AG04449 (cell line): ENCODE results near the gene RPL12.

Source experiments
- CTCF ChIA-PET: fragments of 350-600 bp; formaldehyde crosslinking; extraction: SDS; loops from one replicate; lab custom pipeline; 2021; ENCODE audit warnings: antibody characterized with exemption; lab: Yijun Ruan, JAX
- POLR2A ChIA-PET: fragments of 400-600, 350-600 bp; formaldehyde crosslinking; extraction: SDS; loops from one replicate; lab custom pipeline; 2020; ENCODE audit warnings: antibody characterized with exemption, inconsistent platforms; lab: Yijun Ruan, JAX
- DNase-seq: peaks from one replicate; pipeline ENCODE4 v3.0.0-alpha.2; 2010; ENCODE audit warnings: low read depth, low spot score
- H3K4me3 ChIP-seq: 2 replicates; pipeline ENCODE4 v1.5.1; 2011; ENCODE audit warnings: low read depth, mild to moderate bottlenecking, control low read depth, low read length
- TF ChIP-seq, protein P1 (sequence below): IDR thresholded peaks from one replicate; pipeline ENCODE4 v1.5.1; 2011; ENCODE audit warnings: mild to moderate bottlenecking, moderate library complexity, low read length, control low read depth, inconsistent platforms; ENCODE audit not compliant: insufficient read depth; ENCODE audit errors: missing control alignments

Gene RPL12

DNA sequence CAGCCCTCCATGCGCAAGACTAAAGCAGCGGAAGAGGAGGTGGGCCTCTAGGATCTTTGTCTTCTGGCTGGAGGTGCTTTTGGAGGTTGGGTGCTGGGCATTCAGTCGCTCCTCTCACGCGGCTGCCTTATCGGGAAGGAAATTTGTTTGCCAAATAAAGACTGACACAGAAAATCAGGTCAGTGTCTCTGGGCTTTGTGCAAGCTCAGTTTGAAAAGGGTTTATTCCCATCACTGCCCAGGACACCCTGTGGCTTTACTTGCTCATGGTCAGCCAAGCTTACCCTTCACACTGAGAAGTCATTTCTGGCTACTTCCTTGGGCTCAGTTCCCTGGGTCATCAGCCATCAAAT lies 43.7 kb downstream of the RPL12 start:
- TF ChIP-seq, protein P1, sequence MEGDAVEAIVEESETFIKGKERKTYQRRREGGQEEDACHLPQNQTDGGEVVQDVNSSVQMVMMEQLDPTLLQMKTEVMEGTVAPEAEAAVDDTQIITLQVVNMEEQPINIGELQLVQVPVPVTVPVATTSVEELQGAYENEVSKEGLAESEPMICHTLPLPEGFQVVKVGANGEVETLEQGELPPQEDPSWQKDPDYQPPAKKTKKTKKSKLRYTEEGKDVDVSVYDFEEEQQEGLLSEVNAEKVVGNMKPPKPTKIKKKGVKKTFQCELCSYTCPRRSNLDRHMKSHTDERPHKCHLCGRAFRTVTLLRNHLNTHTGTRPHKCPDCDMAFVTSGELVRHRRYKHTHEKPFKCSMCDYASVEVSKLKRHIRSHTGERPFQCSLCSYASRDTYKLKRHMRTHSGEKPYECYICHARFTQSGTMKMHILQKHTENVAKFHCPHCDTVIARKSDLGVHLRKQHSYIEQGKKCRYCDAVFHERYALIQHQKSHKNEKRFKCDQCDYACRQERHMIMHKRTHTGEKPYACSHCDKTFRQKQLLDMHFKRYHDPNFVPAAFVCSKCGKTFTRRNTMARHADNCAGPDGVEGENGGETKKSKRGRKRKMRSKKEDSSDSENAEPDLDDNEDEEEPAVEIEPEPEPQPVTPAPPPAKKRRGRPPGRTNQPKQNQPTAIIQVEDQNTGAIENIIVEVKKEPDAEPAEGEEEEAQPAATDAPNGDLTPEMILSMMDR = no peak
- H3K4me3 ChIP-seq = no peak overlapping the region
- CTCF ChIA-PET = interaction anchor here (0.8 kb wide), 2 partner anchors 8 to 10 kb away, joined by 3 to 4 read pairs; partner anchors contain the start of gene SLC2A8
- no peak for DNase-seq
- POLR2A ChIA-PET = no interaction called here

DNA sequence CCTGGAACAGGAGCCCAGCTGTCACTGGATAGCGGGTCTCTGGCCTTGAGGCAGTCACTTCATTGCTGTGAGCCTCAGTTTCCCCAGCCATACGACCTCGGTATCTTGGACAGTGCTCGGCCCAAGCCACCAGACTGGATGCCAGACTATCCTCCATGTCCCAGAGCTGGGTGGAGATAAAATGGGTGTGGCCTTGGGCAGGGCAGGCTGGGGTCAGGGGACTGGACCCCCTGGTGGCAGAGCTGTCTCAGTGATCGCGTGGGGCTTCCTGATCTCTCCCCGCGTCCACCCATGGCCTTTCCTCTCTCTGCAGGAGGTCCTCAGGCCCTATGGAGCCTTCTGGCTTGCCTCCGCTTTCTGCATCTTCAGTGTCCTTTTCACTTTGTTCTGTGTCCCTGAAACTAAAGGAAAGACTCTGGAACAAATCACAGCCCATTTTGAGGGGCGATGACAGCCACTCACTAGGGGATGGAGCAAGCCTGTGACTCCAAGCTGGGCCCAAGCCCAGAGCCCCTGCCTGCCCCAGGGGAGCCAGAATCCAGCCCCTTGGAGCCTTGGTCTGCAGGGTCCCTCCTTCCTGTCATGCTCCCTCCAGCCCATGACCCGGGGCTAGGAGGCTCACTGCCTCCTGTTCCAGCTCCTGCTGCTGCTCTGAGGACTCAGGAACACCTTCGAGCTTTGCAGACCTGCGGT lies 44.3 kb downstream of the RPL12 start:
- ChIA-PET POLR2A (no interaction called here), CTCF (interaction anchor here (0.8 kb wide), 2 partner anchors 9 to 10 kb away, joined by 3 to 4 read pairs; partner anchors contain the start of gene SLC2A8)
- H3K4me3 ChIP-seq = no peak overlapping the region
- TF ChIP-seq, protein P1 = no peak
- no peak for DNase-seq

DNA sequence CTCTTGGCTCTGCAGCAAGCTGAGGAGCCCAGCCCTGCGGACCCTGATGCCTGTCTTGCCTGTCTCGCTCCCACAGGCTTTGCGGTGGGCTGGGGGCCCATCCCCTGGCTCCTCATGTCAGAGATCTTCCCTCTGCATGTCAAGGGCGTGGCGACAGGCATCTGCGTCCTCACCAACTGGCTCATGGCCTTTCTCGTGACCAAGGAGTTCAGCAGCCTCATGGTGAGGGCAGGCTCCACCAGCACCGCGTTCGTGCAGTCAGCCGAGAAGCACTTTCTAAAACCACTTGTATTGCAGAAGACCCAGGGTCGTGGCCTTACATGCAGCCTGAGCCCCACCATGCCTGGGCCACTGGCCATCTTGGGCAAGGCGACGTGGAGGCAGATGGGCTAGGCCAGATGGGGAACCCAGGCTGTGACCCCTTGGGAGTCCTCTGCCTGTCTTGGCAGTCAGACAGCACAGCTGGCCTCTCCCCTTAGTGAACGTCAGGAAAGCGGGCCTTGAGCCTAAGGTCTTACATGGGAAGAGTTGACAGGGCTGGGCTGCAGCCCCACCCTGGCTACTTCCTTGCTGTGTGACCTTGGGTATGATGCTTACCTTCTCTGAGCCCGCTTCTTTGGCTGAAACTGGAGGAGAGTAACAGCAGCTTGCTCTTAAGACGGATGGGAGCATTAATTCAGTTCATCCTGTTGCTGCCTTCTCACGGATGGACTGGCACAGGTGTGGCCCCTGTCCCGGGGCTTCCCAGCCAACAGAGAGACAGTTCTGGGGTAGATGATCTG lies 45.7 kb downstream of the RPL12 start:
- ChIA-PET POLR2A (no interaction called here), CTCF (no interaction called here)
- no peak overlapping the region for H3K4me3 ChIP-seq
- TF ChIP-seq, protein P1 = no peak
- no peak for DNase-seq

DNA sequence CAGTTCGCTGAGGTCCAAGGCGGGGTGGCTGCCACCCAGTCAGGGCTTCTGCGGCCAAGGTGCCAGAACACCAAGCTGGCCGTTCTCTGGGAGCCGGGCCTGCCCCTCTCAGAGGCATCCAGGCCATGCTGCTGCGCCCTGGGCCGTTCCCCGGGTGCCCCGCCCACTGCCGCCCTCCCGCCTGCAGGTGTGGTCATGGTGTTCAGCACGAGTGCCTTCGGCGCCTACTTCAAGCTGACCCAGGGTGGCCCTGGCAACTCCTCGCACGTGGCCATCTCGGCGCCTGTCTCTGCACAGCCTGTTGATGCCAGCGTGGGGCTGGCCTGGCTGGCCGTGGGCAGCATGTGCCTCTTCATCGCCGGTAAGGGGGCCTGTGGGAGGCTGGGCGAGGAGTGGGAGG lies 46.6 kb downstream of the RPL12 start:
- CTCF ChIA-PET = no interaction called here
- POLR2A ChIA-PET = no interaction called here

DNA sequence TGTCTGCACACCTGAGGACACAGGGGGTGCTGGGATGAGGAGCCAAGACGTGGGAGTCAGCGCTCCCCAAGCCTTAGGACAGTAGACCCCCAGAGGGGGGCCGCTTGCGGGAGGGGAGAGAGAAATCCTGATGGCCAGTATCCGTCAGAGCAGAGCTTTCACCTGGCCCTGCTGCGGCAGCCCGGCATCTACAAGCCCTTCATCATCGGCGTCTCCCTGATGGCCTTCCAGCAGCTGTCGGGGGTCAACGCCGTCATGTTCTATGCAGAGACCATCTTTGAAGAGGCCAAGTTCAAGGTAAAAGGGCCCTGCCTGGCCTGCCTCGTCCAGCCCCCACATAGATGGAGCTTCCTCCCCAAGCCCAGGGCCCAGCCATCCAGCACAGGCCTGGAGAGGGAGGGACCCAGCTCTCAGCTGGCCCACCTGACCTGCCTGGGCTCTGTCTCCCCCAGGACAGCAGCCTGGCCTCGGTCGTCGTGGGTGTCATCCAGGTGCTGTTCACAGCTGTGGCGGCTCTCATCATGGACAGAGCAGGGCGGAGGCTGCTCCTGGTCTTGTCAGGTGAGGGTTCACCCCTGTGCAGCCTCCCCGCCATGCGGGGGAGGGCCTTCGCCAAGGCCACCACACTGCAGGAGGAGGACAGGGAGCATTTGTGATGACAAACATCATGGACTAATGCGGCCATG lies 47.6 kb downstream of the RPL12 start:
- no peak overlapping the region for H3K4me3 ChIP-seq
- ChIA-PET POLR2A (no interaction called here), CTCF (no interaction called here)
- DNase-seq = no peak
- TF ChIP-seq, protein P1 = no peak

More for the DNA sequence above, 46.6 kb downstream of the RPL12 start:
- no peak for DNase-seq
- no peak overlapping the region for H3K4me3 ChIP-seq
- TF ChIP-seq, protein P1 = no peak
